CD14-positive monocyte (primary cell): ENCODE results near the gene CCNJL. TPM values are rescaled to one million over a fixed set of nuclear protein-coding genes. Genes with fewer than 3 reads are reported as not detected.

ENCODE experiments used
- DNase-seq, 3 donors: peaks; one replicate each; pipeline ENCODE4 v3.0.0-alpha.2; 2011 to 2022
- H2AFZ ChIP-seq: 2 replicates; pipeline ENCODE4 v1.6.0; 2012; ENCODE audit warnings: mild to moderate bottlenecking, low read depth, low read length, inconsistent platforms; ENCODE audit not compliant: insufficient read depth, poor library complexity, severe bottlenecking
- H3K27ac ChIP-seq, 2 donors: 1 replicate in 1 of 2; 2 replicates in 1 of 2; pipeline ENCODE4 v1.5.1; 2012 to 2013; ENCODE audit warnings: low read length in 2 of 2, control low read depth in 1 of 2, inconsistent platforms in 1 of 2, low read depth in 1 of 2, mild to moderate bottlenecking in 1 of 2
- H3K27me3 ChIP-seq, 2 donors: one replicate each; pipeline versions ENCODE4 v1.6.0 to v1.6.1; 2011 to 2013; ENCODE audit warnings: low read length in 2 of 2; ENCODE audit not compliant: control insufficient read depth in 2 of 2, insufficient read depth in 2 of 2
- H3K36me3 ChIP-seq, 2 donors: replicated peaks in 1 of 2; 1 replicate in 1 of 2; 2 replicates in 1 of 2; pipeline versions ENCODE4 v1.5.1 to v1.6.1; 2012 to 2013; ENCODE audit warnings: low read length in 2 of 2, control low read depth in 1 of 2, inconsistent platforms in 1 of 2, mild to moderate bottlenecking in 1 of 2; ENCODE audit not compliant: insufficient read depth in 2 of 2, control insufficient read depth in 1 of 2
- H3K4me1 ChIP-seq, 2 donors: 1 replicate in 1 of 2; 2 replicates in 1 of 2; pipeline versions ENCODE4 v1.5.1 to v1.6.1; 2012 to 2013; ENCODE audit warnings: low read length in 2 of 2, control low read depth in 1 of 2, inconsistent platforms in 1 of 2, mild to moderate bottlenecking in 1 of 2, moderate library complexity in 1 of 2; ENCODE audit not compliant: insufficient read depth in 2 of 2, control insufficient read depth in 1 of 2
- H3K4me2 ChIP-seq: replicated peaks from 2 replicates; pipeline ENCODE3; 2012; ENCODE audit warnings: low read length, moderate library complexity, mild to moderate bottlenecking; ENCODE audit not compliant: poor library complexity, severe bottlenecking; ENCODE audit errors: extremely low read depth
- H3K4me3 ChIP-seq, 3 experiments: fragments of 200-600 bp in 1 of 3; sonication (generic) in 1 of 3; replicated peaks in 1 of 3; 1 replicate in 2 of 3; 2 replicates in 1 of 3; pipeline ENCODE4 v1.5.1; 2011 to 2013; ENCODE audit warnings: low read length in 3 of 3, mild to moderate bottlenecking in 3 of 3, control low read depth in 2 of 3, low read depth in 2 of 3, inconsistent platforms in 1 of 3, moderate library complexity in 1 of 3
- H3K79me2 ChIP-seq: 2 replicates; pipeline ENCODE4 v1.6.0; 2012; ENCODE audit warnings: mild to moderate bottlenecking, control low read depth, inconsistent platforms, low read length, moderate library complexity; ENCODE audit not compliant: insufficient read depth
- H3K9ac ChIP-seq: 2 replicates; pipeline ENCODE4 v1.6.0; 2017; ENCODE audit warnings: low read length, mild to moderate bottlenecking; ENCODE audit not compliant: insufficient read depth, poor library complexity, severe bottlenecking
- H3K9me3 ChIP-seq, 2 donors: replicated peaks in 1 of 2; 1 replicate in 1 of 2; 2 replicates in 1 of 2; pipeline versions ENCODE4 v1.5.1 to v1.6.1; 2012 to 2013; ENCODE audit warnings: low read length in 2 of 2, control low read depth in 1 of 2; ENCODE audit not compliant: control insufficient read depth in 1 of 2, insufficient read depth in 1 of 2
- H4K20me1 ChIP-seq: 2 replicates; pipeline ENCODE4 v1.6.0; 2012; ENCODE audit warnings: mild to moderate bottlenecking, low read length, control low read depth, moderate library complexity; ENCODE audit not compliant: insufficient read depth
- H3K27ac Mint-ChIP-seq, 7 donors: one replicate each; pipeline ENCODE4 v1.8.0; 2020; ENCODE audit warnings: mild to moderate bottlenecking in 7 of 7, mixed read lengths in 7 of 7, moderate library complexity in 6 of 7, inconsistent platforms in 2 of 7
- H3K27me3 Mint-ChIP-seq, 3 donors: one replicate each; pipeline ENCODE4 v1.8.0; 2021 to 2022; ENCODE audit warnings: low read depth in 3 of 3, mild to moderate bottlenecking in 3 of 3, mixed read lengths in 3 of 3, moderate library complexity in 3 of 3, inconsistent platforms in 1 of 3
- H3K36me3 Mint-ChIP-seq, 2 donors: one replicate each; pipeline ENCODE4 v1.8.0; 2020; ENCODE audit warnings: mixed read lengths in 2 of 2, inconsistent platforms in 1 of 2, mild to moderate bottlenecking in 1 of 2
- H3K4me1 Mint-ChIP-seq: one replicate; pipeline ENCODE4 v1.8.0; 2020; ENCODE audit warnings: mild to moderate bottlenecking, mixed read lengths
- H3K4me3 Mint-ChIP-seq, 2 donors: one replicate each; pipeline ENCODE4 v1.8.0; 2020; ENCODE audit warnings: mild to moderate bottlenecking in 2 of 2, mixed read lengths in 2 of 2, moderate library complexity in 1 of 2
- H3K9me3 Mint-ChIP-seq, 7 donors: one replicate each; pipeline ENCODE4 v1.8.0; 2020 to 2022; ENCODE audit warnings: mixed read lengths in 7 of 7, mild to moderate bottlenecking in 6 of 7, moderate library complexity in 6 of 7, inconsistent platforms in 2 of 7
- WGBS: methylation state at CpG from one replicate; pipeline ENCODE4 v1.1.5; 2013; ENCODE audit warnings: missing lambda C conversion rate; ENCODE audit not compliant: insufficient coverage; 5-methylcytosine and 5-hydroxymethylcytosine counted together
- intact Hi-C, 2 donors: fragments of 100-400 bp; cut with micrococcal nuclease; formaldehyde crosslinking; loops; one replicate each; pipeline versions ENCODE4 v1.15.0 to v1.15.1; 2023
- polyA plus RNA-seq, 3 donors: library from polyadenylated mRNA; depleted of rRNA in 1 of 3; unstranded in 2 of 3; stranded (reverse) in 1 of 3; fragments of 300-500 nt in 2 of 3; fragments of >200 nt in 1 of 3; fragmentation: Illumina TruSeq in 2 of 3; gene quantifications; 1 replicate in 2 of 3; 2 replicates in 1 of 3; pipeline ENCODE4 v1.2.3, GENCODE V29; 2012 to 2021
- TF ChIP-seq, protein P1 (sequence below): fragments of 200-600 bp; IDR thresholded peaks from one replicate; pipeline ENCODE4 v1.8.0; 2022; ENCODE audit warnings: antibody characterized with exemption, mild to moderate bottlenecking

Gene CCNJL
- polyA plus RNA-seq, 3 donors, result 0.03 TPM; not detected in 2

- H2AFZ ChIP-seq, result no peak overlapping the region
- no peak overlapping the region for H3K4me3 ChIP-seq
- intact Hi-C loops, result no loop called here
Observed at GRCh38 chr5:160297004-160297403, 15.4 kb downstream of the CCNJL start.

GRCh38 chr5:160296496-160296895 lies 15.9 kb downstream of the CCNJL start:
- no peaks in the 10 kb centered on the region for H3K9me3 ChIP-seq
- no peak overlapping the region for H2AFZ ChIP-seq
- H4K20me1 ChIP-seq, result no peaks in the 10 kb centered on the region
- Mint-ChIP-seq H3K4me1 (peaks cover 10% of the 10 kb centered on the region), H3K27ac (no peak overlapping the region), H3K9me3 (no peaks in the 10 kb centered on the region), H3K36me3 (no peaks in the 10 kb centered on the region), H3K27me3 (peaks cover 2 to 7% (median 3%) of the 10 kb centered on the region in 3 donors), H3K4me3 (no peak overlapping the region)
- peaks cover 7% of the 10 kb centered on the region in 2 donors for H3K4me1 ChIP-seq
- no peaks in the 10 kb centered on the region for H3K79me2 ChIP-seq
- H3K36me3 ChIP-seq, result no peaks in the 10 kb centered on the region
- H3K27me3 ChIP-seq, result no peaks in the 10 kb centered on the region
- H3K9ac ChIP-seq, result no peak overlapping the region
- no peak overlapping the region for H3K4me3 ChIP-seq
- DNase-seq, result no peak
- intact Hi-C loops, result no loop called here
- H3K27ac ChIP-seq, result no peak overlapping the region
- TF ChIP-seq, protein P1, sequence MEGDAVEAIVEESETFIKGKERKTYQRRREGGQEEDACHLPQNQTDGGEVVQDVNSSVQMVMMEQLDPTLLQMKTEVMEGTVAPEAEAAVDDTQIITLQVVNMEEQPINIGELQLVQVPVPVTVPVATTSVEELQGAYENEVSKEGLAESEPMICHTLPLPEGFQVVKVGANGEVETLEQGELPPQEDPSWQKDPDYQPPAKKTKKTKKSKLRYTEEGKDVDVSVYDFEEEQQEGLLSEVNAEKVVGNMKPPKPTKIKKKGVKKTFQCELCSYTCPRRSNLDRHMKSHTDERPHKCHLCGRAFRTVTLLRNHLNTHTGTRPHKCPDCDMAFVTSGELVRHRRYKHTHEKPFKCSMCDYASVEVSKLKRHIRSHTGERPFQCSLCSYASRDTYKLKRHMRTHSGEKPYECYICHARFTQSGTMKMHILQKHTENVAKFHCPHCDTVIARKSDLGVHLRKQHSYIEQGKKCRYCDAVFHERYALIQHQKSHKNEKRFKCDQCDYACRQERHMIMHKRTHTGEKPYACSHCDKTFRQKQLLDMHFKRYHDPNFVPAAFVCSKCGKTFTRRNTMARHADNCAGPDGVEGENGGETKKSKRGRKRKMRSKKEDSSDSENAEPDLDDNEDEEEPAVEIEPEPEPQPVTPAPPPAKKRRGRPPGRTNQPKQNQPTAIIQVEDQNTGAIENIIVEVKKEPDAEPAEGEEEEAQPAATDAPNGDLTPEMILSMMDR, result no peak
- WGBS, result 100% methylated on average over 3 of the region's 4 CpGs
- H3K4me2 ChIP-seq, result no peak overlapping the region

More at GRCh38 chr5:160297004-160297403, 15.4 kb downstream of the CCNJL start:
- Histone ChIP-seq H3K9me3 (no peaks in the 10 kb centered on the region), H4K20me1 (no peaks in the 10 kb centered on the region), H3K27me3 (no peaks in the 10 kb centered on the region), H3K9ac (no peak overlapping the region), H3K36me3 (no peaks in the 10 kb centered on the region), H3K27ac (no peak overlapping the region), H3K4me2 (no peak overlapping the region), H3K79me2 (no peaks in the 10 kb centered on the region), H3K4me1 (peaks cover 7% of the 10 kb centered on the region in 2 donors)
- Mint-ChIP-seq H3K4me3 (no peak overlapping the region), H3K4me1 (peaks cover 10% of the 10 kb centered on the region), H3K36me3 (no peaks in the 10 kb centered on the region), H3K27me3 (peaks cover 2 to 7% (median 3%) of the 10 kb centered on the region in 3 donors), H3K9me3 (no peaks in the 10 kb centered on the region), H3K27ac (no peak overlapping the region)
- TF ChIP-seq, protein P1, result no peak
- 100% methylated on average over 1 of the region's 1 CpG for WGBS
- DNase-seq, result no peak
